Measurements from ENCODE around the gene REC8. TPM values are rescaled to one million over a fixed set of nuclear protein-coding genes. Genes with fewer than 3 reads are reported as not detected.

The REC8 gene
- total RNA-seq, 2 donors from 2014 or later: 7.8 to 8.9 TPM

DNA sequence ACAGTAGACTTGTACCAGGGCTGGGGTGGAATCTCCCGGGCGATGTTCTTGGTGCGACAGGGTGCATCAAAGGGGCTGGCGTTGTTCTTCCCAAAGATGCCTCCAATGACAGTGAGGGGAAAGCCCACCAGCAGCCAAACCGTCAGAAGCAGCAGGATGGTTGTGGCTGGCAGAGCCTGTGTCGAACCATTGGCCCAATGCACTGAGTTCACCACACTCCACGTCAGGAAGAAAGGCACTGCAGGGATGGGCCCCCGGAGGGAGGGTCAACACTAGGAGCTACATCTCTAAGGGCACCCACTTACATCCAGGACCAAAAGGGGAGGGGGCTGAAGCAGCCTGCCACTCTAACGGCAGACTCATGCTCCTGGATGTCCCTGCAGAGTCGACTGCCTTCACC lies 18.5 kb downstream of the REC8 start:
- Histone ChIP-seq H3K4me3 (no peak overlapping the region), H3K9me3 (no peaks in the 10 kb centered on the region), H3K27me3 (no peaks in the 10 kb centered on the region), H3K4me1 (peaks cover 50% of the 10 kb centered on the region), H3K27ac (no peak overlapping the region), H3K36me3 (replicated peaks in 1 of 2; ENCODE audit: insufficient read depth in 1 of 2, low read depth in 2 of 2) (peaks cover 0 to 3% of the 10 kb centered on the region in 2 donors)
- DNase-seq (no peak), ATAC-seq (no peak)
- TF ChIP-seq, protein P1, sequence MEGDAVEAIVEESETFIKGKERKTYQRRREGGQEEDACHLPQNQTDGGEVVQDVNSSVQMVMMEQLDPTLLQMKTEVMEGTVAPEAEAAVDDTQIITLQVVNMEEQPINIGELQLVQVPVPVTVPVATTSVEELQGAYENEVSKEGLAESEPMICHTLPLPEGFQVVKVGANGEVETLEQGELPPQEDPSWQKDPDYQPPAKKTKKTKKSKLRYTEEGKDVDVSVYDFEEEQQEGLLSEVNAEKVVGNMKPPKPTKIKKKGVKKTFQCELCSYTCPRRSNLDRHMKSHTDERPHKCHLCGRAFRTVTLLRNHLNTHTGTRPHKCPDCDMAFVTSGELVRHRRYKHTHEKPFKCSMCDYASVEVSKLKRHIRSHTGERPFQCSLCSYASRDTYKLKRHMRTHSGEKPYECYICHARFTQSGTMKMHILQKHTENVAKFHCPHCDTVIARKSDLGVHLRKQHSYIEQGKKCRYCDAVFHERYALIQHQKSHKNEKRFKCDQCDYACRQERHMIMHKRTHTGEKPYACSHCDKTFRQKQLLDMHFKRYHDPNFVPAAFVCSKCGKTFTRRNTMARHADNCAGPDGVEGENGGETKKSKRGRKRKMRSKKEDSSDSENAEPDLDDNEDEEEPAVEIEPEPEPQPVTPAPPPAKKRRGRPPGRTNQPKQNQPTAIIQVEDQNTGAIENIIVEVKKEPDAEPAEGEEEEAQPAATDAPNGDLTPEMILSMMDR (IDR thresholded peaks at IDR 0.05): no peak
- TF ChIP-seq POLR2A (IDR thresholded peaks at IDR 0.05): no peak
- WGBS, 2 donors: 83 to 88% methylated on average over 7 to 10 of the region's 10 CpGs
- intact Hi-C loops (cut with DNase I): no loop called here

DNA sequence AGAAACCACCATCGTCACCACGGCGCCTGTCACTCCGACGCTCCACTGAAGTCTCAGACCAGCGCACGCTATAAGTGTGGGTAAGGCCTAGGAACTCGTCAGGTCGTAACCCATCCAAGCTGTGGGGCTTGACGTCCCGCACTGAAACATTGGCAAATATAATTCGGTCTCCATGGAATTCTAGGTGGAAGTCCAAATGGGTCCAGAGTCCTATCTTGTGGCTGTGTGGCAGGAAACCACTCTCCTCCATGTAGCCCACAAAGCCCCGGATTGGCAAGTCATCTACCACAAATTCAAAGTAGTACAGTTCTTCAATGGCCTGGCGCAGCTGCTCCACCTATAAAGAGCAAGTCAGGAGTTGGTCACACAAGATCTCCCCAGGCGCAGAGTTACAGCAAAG lies 21.1 kb downstream of the REC8 start:
- TF ChIP-seq, protein P1 (IDR thresholded peaks at IDR 0.05): no peak
- TF ChIP-seq POLR2A (IDR thresholded peaks at IDR 0.05): no peak
- ATAC-seq: no peak
- Histone ChIP-seq H3K27me3 (no peaks in the 10 kb centered on the region), H3K36me3 (replicated peaks in 1 of 2; ENCODE audit: insufficient read depth in 1 of 2, low read depth in 2 of 2) (peaks cover 0 to 3% of the 10 kb centered on the region in 2 donors), H3K4me3 (no peak overlapping the region), H3K4me1 (peaks cover 54% of the 10 kb centered on the region), H3K27ac (no peak overlapping the region), H3K9me3 (no peaks in the 10 kb centered on the region)
- 92 to 93% methylated on average over 4 to 15 of the region's 15 CpGs for WGBS, 2 donors
- intact Hi-C loops (cut with DNase I): no loop called here
- DNase-seq: no peak

DNA sequence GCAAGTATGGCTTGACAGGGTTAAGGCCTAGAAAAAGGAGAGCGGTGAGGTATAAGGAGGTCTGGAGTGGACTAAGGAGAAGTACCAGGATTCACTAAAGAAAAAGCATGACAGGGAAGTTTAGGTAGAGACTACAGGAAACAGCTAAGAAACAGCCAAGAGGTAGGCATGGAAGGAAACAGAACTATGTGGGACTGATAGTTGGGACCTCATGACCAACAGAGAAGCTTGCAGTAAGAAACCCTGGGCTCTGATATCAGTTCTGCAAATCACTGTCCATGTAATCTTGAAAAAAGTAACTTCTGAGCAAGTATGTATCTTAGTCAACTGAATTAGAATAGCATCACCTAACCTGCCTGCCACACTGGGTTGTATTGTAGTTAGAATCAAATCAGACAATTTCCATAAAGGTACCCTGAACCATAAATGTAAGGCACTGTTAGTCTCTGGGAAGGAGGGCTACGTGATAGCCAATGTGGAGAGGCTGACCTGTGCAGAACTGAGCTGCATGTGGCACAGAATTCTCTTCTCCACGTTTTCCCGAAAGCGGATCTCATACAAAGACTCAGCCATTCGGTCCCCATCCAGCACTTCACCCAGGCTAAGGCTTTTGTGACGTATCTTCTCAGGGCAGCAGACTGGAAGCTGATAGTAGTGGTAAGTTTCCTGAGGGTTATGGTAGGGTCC lies 22.4 kb downstream of the REC8 start:
- intact Hi-C loops (cut with DNase I): no loop called here
- 47 to 57% methylated on average over 7 of the region's 7 CpGs for whole genome bisulfite sequencing, 2 donors
- Histone ChIP-seq H3K36me3 (replicated peaks in 1 of 2; ENCODE audit: insufficient read depth in 1 of 2, low read depth in 2 of 2) (peaks cover 0 to 3% of the 10 kb centered on the region in 2 donors), H3K4me1 (peaks cover 56% of the 10 kb centered on the region), H3K4me3 (peak overlapping the region in 1 of 2 donors; percentile 87), H3K27ac (peak overlapping the region; percentile 92 to 98 (median 96)), H3K27me3 (no peaks in the 10 kb centered on the region), H3K9me3 (no peaks in the 10 kb centered on the region)
- TF ChIP-seq POLR2A (IDR thresholded peaks at IDR 0.05): no peak
- TF ChIP-seq, protein P1 (IDR thresholded peaks at IDR 0.05): no peak
- DNase-seq: no peak
- ATAC-seq: no peak

DNA sequence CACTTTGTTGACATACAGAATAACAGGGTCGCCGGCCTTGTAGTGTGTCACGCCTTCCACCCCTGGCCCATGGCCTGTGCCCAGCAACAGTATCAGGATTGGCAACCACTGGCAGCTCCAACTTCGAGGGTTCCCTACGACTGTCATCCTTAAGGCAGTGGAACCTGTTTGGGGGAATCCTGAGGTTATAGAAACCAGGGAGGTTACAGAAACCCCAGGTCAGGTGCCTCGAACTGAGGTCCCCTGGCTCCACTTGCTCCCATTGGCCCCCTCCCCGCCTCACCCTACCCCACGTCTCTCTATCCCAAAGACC lies 22.9 kb downstream of the REC8 start:
- ATAC-seq (no peak), DNase-seq (no peak)
- peaks cover 54% of the 10 kb centered on the region for H3K4me1 ChIP-seq
- no peak for TF ChIP-seq POLR2A (IDR thresholded peaks at IDR 0.05)
- TF ChIP-seq, protein P1 (IDR thresholded peaks at IDR 0.05): no peak
- H3K27me3 ChIP-seq: no peaks in the 10 kb centered on the region
- 13 to 18% methylated on average over 3 to 8 of the region's 8 CpGs for WGBS, 2 donors
- H3K9me3 ChIP-seq: no peaks in the 10 kb centered on the region
- H3K27ac ChIP-seq: peak overlapping the region; percentile 92 to 98 (median 96)
- intact Hi-C loops (cut with DNase I): no loop called here
- H3K4me3 ChIP-seq: peak overlapping the region; percentile 78 to 87
- peaks cover 0 to 6% of the 10 kb centered on the region in 2 donors for H3K36me3 ChIP-seq (replicated peaks in 1 of 2; ENCODE audit: insufficient read depth in 1 of 2, low read depth in 2 of 2)
